Colonic mucosa (tissue), 4 donors: Measurements from ENCODE around the gene SH3PXD2A. TPM values are rescaled to one million over a fixed set of nuclear protein-coding genes. Genes with fewer than 3 reads are reported as not detected.

Experiments used
- DNase-seq: peaks from one replicate; pipeline ENCODE4 v3.0.0-alpha.2; 2020
- H3K27ac ChIP-seq: fragments of 200-600 bp; one replicate; pipeline ENCODE4 v1.8.0; 2021
- H3K27me3 ChIP-seq: fragments of 200-600 bp; one replicate; pipeline ENCODE4 v1.8.0; 2021
- H3K36me3 ChIP-seq: fragments of 200-600 bp; one replicate; pipeline ENCODE4 v1.8.0; 2021
- H3K4me1 ChIP-seq: fragments of 200-600 bp; one replicate; pipeline ENCODE4 v1.8.0; 2021; ENCODE audit warnings: mild to moderate bottlenecking
- H3K4me3 ChIP-seq: fragments of 200-600 bp; one replicate; pipeline ENCODE4 v1.8.0; 2021
- H3K9ac ChIP-seq, 2 donors: one replicate each; pipeline ENCODE4 v1.7.0; 2013; ENCODE audit warnings: control low read depth in 2 of 2, low read depth in 2 of 2, low read length in 2 of 2
- H3K9me3 ChIP-seq: fragments of 200-600 bp; one replicate; pipeline ENCODE4 v1.8.0; 2021
- intact Hi-C: fragments of 100-400 bp; cut with DNase I; formaldehyde crosslinking; loops from one replicate; pipeline ENCODE4 v1.14.1; 2022
- total RNA-seq, 2 donors: library from RNA; stranded (reverse); fragmentation: NEBNext Ultra II Directional in 1 of 2; extraction: Animal tissue kit (Norgen Biotek cat#: 25700) in 1 of 2; gene quantifications; one replicate each; pipeline ENCODE4 v1.2.1, GENCODE V29; 2021
- TF ChIP-seq, protein P1 (sequence below): fragments of 200-600 bp; IDR thresholded peaks from one replicate; pipeline ENCODE4 v1.8.0; 2022; ENCODE audit warnings: antibody characterized with exemption, mild to moderate bottlenecking
- donor health status: healthy.
- donor health status: DM: no; HTN: no; CAD: no.
- donor health status: DM: no; HTN: no; CAD: no.

SH3PXD2A gene
- total RNA-seq, 2 donors from 2014 or later: 37.5 to 40.8 TPM

DNA sequence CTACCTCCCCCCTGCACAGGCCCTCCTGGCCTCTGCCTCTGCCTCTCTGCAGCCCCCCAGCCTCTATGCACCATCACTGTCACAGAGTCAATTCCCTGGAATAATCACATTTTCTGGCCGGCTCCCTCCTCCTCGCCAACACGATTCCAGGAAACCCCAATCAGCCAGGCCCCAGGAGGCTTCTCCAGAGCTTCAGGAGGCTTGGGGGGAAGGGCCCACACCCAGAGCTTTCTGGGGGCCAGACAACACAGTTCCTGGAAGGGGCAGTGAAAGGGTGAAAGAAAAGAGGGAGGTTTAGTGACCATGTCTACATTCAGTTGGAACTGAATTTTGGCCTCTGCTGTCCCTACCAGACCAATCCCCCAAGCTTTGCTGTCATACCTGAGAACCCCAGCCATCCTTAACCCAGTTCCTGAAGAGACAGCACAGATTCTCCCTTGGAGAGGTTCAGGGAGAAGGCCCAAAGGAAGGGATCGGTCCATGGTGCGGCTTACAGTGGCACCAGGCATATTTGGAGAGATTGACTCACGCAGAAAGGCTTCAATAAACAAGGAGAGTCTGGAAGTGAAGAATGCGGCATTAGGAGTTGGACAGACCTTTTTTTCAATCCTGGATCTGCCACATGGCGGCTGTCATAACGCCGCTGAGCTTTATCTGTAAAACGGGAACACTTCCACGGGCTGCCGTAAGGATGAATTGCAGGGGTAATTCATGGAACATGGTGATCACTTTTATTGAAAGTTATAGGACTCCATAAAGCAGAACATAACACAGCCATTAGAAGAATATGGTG is 272.8 kb downstream of the SH3PXD2A start:
- Histone ChIP-seq H3K9ac (no peak overlapping the region), H3K27ac (no peak overlapping the region), H3K36me3 (no peaks in the 10 kb centered on the region), H3K9me3 (no peaks in the 10 kb centered on the region), H3K4me1 (no peaks in the 10 kb centered on the region), H3K4me3 (no peak overlapping the region), H3K27me3 (no peaks in the 10 kb centered on the region)
- TF ChIP-seq, protein P1, sequence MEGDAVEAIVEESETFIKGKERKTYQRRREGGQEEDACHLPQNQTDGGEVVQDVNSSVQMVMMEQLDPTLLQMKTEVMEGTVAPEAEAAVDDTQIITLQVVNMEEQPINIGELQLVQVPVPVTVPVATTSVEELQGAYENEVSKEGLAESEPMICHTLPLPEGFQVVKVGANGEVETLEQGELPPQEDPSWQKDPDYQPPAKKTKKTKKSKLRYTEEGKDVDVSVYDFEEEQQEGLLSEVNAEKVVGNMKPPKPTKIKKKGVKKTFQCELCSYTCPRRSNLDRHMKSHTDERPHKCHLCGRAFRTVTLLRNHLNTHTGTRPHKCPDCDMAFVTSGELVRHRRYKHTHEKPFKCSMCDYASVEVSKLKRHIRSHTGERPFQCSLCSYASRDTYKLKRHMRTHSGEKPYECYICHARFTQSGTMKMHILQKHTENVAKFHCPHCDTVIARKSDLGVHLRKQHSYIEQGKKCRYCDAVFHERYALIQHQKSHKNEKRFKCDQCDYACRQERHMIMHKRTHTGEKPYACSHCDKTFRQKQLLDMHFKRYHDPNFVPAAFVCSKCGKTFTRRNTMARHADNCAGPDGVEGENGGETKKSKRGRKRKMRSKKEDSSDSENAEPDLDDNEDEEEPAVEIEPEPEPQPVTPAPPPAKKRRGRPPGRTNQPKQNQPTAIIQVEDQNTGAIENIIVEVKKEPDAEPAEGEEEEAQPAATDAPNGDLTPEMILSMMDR: no peak
- intact Hi-C loops: no loop called here
- no peak for DNase-seq

DNA sequence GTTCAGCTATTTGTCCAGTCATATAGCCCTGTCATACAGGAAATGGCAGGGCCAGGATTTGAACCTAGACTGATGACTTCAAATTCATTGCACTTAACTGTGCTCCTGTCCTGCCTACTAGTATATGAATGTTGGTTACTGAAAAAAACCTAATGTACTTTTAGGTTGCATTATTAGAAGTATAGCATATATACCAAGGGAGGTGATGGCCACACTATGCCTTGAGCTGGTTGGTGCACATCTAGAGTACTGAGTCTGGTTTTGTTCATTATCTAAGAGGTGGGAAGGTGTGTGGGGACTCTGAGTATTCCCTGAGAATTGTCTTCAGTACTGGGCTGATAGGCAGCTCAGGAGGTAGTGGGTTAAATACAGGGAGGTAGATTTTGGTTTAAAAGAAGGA is 273.9 kb downstream of the SH3PXD2A start:
- Histone ChIP-seq H3K4me3 (no peak overlapping the region), H3K27me3 (no peaks in the 10 kb centered on the region), H3K4me1 (no peaks in the 10 kb centered on the region), H3K36me3 (no peaks in the 10 kb centered on the region), H3K9ac (no peak overlapping the region), H3K9me3 (no peaks in the 10 kb centered on the region), H3K27ac (no peak overlapping the region)
- intact Hi-C loops: no loop called here
- DNase-seq: no peak
- TF ChIP-seq, protein P1: no peak

DNA sequence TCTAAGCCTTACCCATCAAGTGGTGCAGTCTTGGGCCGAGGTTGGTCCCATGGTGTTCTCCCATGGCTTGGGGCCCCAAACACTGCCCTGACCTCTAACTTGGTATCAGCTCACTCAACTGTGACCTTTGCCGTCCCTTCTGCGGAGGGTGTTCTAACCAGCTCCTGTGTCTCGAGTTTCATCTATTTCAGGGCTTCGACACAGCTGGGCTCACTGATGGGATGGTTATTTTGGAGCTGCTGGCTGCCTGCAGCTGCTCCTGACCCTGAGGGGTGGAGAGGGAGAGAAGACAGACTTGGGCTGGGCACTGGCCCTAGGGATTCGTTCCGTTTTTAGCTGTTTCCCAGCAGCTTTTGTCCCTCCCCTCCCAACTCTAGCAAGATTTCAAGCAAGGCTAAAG is 274.9 kb downstream of the SH3PXD2A start:
- no peak for DNase-seq
- Histone ChIP-seq H3K27me3 (no peaks in the 10 kb centered on the region), H3K4me1 (peaks cover 2% of the 10 kb centered on the region), H3K36me3 (no peaks in the 10 kb centered on the region), H3K9ac (no peak overlapping the region), H3K9me3 (no peaks in the 10 kb centered on the region), H3K4me3 (no peak overlapping the region), H3K27ac (no peak overlapping the region)
- TF ChIP-seq, protein P1: no peak
- intact Hi-C loops: no loop called here

DNA sequence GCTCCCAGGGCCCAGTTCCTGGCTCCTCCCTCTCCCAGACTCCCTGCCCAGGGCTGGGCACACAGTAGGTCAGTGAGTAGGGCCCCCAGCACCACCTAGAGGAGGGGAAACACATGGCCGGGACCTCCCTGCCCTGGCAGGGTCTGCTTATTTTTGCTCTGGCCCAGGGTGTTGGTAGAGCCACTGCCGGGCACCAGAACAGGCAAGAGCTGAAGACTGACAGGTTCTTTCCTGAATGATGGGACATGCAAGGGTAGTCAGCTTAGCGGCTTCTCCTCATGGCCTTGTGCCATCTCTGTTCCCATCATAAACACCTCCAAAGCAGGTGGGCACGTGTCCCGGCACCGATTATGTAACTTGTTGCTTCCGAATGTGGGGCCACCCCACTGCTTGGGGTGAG is 275.4 kb downstream of the SH3PXD2A start:
- no peak overlapping the region for H3K27ac ChIP-seq
- H3K27me3 ChIP-seq: no peaks in the 10 kb centered on the region
- H3K36me3 ChIP-seq: no peaks in the 10 kb centered on the region
- DNase-seq: no peak
- TF ChIP-seq, protein P1: no peak
- no peaks in the 10 kb centered on the region for H3K9me3 ChIP-seq
- no peak overlapping the region for H3K9ac ChIP-seq
- no peak overlapping the region for H3K4me3 ChIP-seq
- intact Hi-C loops: no loop called here
- peaks cover 5% of the 10 kb centered on the region for H3K4me1 ChIP-seq

DNA sequence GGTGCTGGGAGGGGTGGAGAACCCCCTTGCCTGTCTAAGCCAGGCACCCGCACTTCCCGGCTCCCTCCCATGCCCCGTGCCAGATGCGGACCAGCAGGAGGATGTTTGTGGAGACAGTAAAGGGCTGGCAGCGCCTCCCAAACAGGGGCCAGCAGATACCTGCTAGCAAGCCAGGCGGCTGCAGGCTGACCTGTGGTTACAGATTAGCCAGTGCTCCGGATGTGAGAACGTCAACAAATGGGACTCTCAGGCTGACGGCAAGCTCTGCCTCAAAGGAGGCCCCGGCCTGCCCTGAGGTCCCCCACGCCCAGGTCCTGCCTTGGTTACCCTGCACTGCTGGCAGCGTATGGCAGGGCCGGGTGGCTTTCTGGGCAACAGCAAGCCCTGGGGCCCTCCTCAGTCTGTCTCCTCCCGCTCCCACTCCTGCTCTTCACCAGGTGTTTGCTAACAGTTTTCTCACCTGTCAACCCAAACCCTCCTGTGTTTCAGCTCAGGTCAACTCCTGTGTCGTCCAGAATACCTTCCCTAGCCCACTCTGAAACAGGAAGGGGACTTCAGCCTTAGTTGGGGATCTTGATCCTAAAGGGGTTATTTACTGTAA is 276.5 kb downstream of the SH3PXD2A start:
- TF ChIP-seq, protein P1: no peak
- Histone ChIP-seq H3K9ac (peak overlapping the region in 1 of 2 donors; percentile 26), H3K27me3 (no peaks in the 10 kb centered on the region), H3K27ac (peak overlapping the region; percentile 56), H3K36me3 (no peaks in the 10 kb centered on the region), H3K9me3 (no peaks in the 10 kb centered on the region), H3K4me1 (peaks cover 5% of the 10 kb centered on the region), H3K4me3 (no peak overlapping the region)
- intact Hi-C loops: no loop called here
- DNase-seq: peak; percentile 80
